ENCODE measurements around the gene APOBEC3C.

- TF ChIP-seq CTCF (conservative IDR thresholded peaks at IDR 0.05 in 1 of 2, IDR thresholded peaks at IDR 0.05 in 1 of 2; ENCODE audit: low read depth in 1 of 2, low read length in 2 of 2) (no peak), EZH2 (IDR thresholded peaks at IDR 0.05; ENCODE audit: low read length, missing control alignments) (no peak)
Observed at GRCh38 chr22:39028281-39028680, 14.2 kb downstream of the APOBEC3C start.
